ENCODE measurements around the gene GPC5. TPM values are rescaled to one million over a fixed set of nuclear protein-coding genes. Genes with fewer than 3 reads are reported as not detected.

Gene GPC5
- total and polyA plus RNA-seq, 2 of the 8 experiments (the other 6 are each of a cell fraction or from before 2014, with no cell fraction given) = 0.20 to 0.39 TPM

- Histone ChIP-seq H3K27me3 (replicated peaks in 1 of 4; ENCODE audit: control insufficient read depth in 3 of 4, extremely low read depth in 1 of 4, insufficient read depth in 3 of 4, low read length in 3 of 4) (no peaks in the 10 kb centered on the region), H2BK12ac (ENCODE audit: low read depth, low read length) (no peak overlapping the region), H2AK5ac (ENCODE audit: low read depth, low read length) (no peak overlapping the region), H3K4me2 (ENCODE audit: insufficient read depth in 1 of 2, low read depth in 2 of 2, low read length in 2 of 2) (no peak overlapping the region), H3K14ac (ENCODE audit: insufficient read length) (no peak overlapping the region), H2BK5ac (ENCODE audit: low read depth, low read length) (no peak overlapping the region), H3K4me3 (ENCODE audit: extremely low read depth in 1 of 4, insufficient read depth in 2 of 4, low read depth in 3 of 4, low read length in 4 of 4) (no peak overlapping the region), H3K27ac (ENCODE audit: low read depth, low read length) (no peak overlapping the region), H3K9me3 (ENCODE audit: insufficient read depth in 2 of 2, low read depth in 1 of 2, low read length in 1 of 2) (no peaks in the 10 kb centered on the region), H3K4me1 (replicated peaks in 1 of 4; ENCODE audit: control insufficient read depth in 3 of 4, insufficient read depth in 4 of 4, low read length in 3 of 4) (no peaks in the 10 kb centered on the region), H2BK20ac (ENCODE audit: low read length) (no peak overlapping the region), H3K36me3 (ENCODE audit: control insufficient read depth in 2 of 4, insufficient read depth in 4 of 4, low read length in 3 of 4) (no peaks in the 10 kb centered on the region), H3K4ac (replicated peaks; ENCODE audit: insufficient read length, low read depth, low read length) (no peak overlapping the region), H3K79me2 (ENCODE audit: control insufficient read depth in 1 of 2, insufficient read depth in 2 of 2, low read length in 2 of 2) (no peaks in the 10 kb centered on the region), H2AFZ (ENCODE audit: low read length) (no peak overlapping the region), H3K18ac (ENCODE audit: extremely low read depth, low read length) (no peak overlapping the region), H3K23ac (ENCODE audit: insufficient read length) (no peak overlapping the region), H3K79me1 (ENCODE audit: low read depth, low read length) (no peaks in the 10 kb centered on the region), H4K91ac (replicated peaks; ENCODE audit: insufficient read length, low read length) (no peak overlapping the region), H3K9ac (replicated peaks in 1 of 4; ENCODE audit: extremely low read depth in 1 of 4, low read depth in 3 of 4, low read length in 3 of 4) (no peak overlapping the region), H3K56ac (replicated peaks; ENCODE audit: insufficient read length, low read depth, low read length) (no peak overlapping the region), H2BK120ac (replicated peaks; ENCODE audit: low read depth, low read length) (no peak overlapping the region), H4K5ac (ENCODE audit: insufficient read length, low read depth, low read length) (no peak overlapping the region), H2BK15ac (ENCODE audit: low read length) (no peak overlapping the region), H3K23me2 (ENCODE audit: low read depth, low read length) (no peaks in the 10 kb centered on the region), H4K8ac (ENCODE audit: extremely low read depth, insufficient read depth, low read length) (no peak overlapping the region), H4K20me1 (replicated peaks in 1 of 2; ENCODE audit: control insufficient read depth in 1 of 2, insufficient read depth in 2 of 2, low read length in 2 of 2) (no peaks in the 10 kb centered on the region)
- DNase-seq (ENCODE audit: low read depth in 1 of 2, low spot score in 2 of 2) (no peak), FAIRE-seq (peak; percentile 28)
- ChIA-PET CTCF (ENCODE audit: partially characterized antibody) (interaction anchor here (1.1 to 1.3 kb wide), 2 partner anchors 9 to 64 kb away, joined by 4 to 6 read pairs; no protein-coding TSS in a partner anchor), POLR2A (ENCODE audit: partially characterized antibody) (no interaction called here)
- WGBS, 2 experiments (ENCODE audit: extremely low coverage in 1 of 2, insufficient coverage in 1 of 2, insufficient read length in 1 of 2, insufficient replicate concordance in 2 of 2, low coverage in 1 of 2, low lambda C conversion rate in 2 of 2, missing lambda C conversion rate in 1 of 2) = 84% methylated on average over 2 of the region's 2 CpGs; no CpG with 5 or more reads in 1 of the 2 experiments
- TF ChIP-seq CTBP2 (IDR thresholded peaks at IDR 0.05; ENCODE audit: borderline replicate concordance, insufficient read depth, insufficient read length, low read length) (no peak), RBBP5 (IDR thresholded peaks at IDR 0.05; ENCODE audit: borderline replicate concordance, low read depth, low read length) (no peak), NANOG (IDR thresholded peaks at IDR 0.05; ENCODE audit: insufficient read depth, low read depth, low read length, poor library complexity, severe bottlenecking) (no peak), EP300 (IDR thresholded peaks at IDR 0.05; ENCODE audit: borderline replicate concordance in 1 of 2, low read depth in 2 of 2, low read length in 2 of 2) (no peak), SUZ12 (IDR thresholded peaks at IDR 0.05; ENCODE audit: low read length) (no peak), PHF8 (conservative IDR thresholded peaks at IDR 0.05; ENCODE audit: low read depth, low read length) (no peak), POU5F1 (IDR thresholded peaks at IDR 0.05; ENCODE audit: low read depth, low read length) (no peak), CEBPB (IDR thresholded peaks at IDR 0.05; ENCODE audit: low read depth, low read length) (no peak), RFX5 (IDR thresholded peaks at IDR 0.05; ENCODE audit: borderline replicate concordance, low read depth, low read length) (no peak), TEAD4 (IDR thresholded peaks at IDR 0.05; ENCODE audit: low read depth, low read length) (no peak), POLR2A (IDR thresholded peaks at IDR 0.05; ENCODE audit: control extremely low read depth in 1 of 2, low read depth in 2 of 2, low read length in 2 of 2) (no peak), BACH1 (IDR thresholded peaks at IDR 0.05; ENCODE audit: low read length) (no peak)
Observed at GRCh38 chr13:92251671-92252210, 853.3 kb downstream of the GPC5 start.

All from H1 (cell line).